GM23338 (cell line): ENCODE results near the gene EDIL3. TPM values are rescaled to one million over a fixed set of nuclear protein-coding genes. Genes with fewer than 3 reads are reported as not detected.

Experiments used
- ATAC-seq: fragments of 200-7000 bp; cut with Tn5 transposase; 3 replicates; pipeline ENCODE4 v1.9.1; 2020
- DNase-seq: peaks from one replicate; pipeline ENCODE4 v3.0.0-alpha.2; 2015; ENCODE audit warnings: low spot score
- H2AFZ ChIP-seq: fragments of 200-600 bp; sonication (generic); 2 replicates; pipeline ENCODE4 v1.8.0; 2016; ENCODE audit warnings: antibody characterized with exemption, mild to moderate bottlenecking, moderate library complexity
- H3F3A ChIP-seq: fragments of 200-600 bp; sonication (generic); replicated peaks from 2 replicates; pipeline ENCODE4 v1.8.0; 2017; ENCODE audit warnings: antibody characterized with exemption, mixed run types, low read depth
- H3K27ac ChIP-seq: fragments of 200-600 bp; sonication (generic); 2 replicates; pipeline ENCODE4 v1.6.1; 2016; ENCODE audit warnings: low read depth
- H3K27me3 ChIP-seq: fragments of 200-600 bp; sonication (generic); 2 replicates; pipeline ENCODE4 v1.8.0; 2016; ENCODE audit warnings: mild to moderate bottlenecking, mixed run types, moderate library complexity; ENCODE audit not compliant: insufficient read depth
- H3K36me3 ChIP-seq: fragments of 200-600 bp; sonication (generic); 2 replicates; pipeline ENCODE4 v1.8.0; 2016; ENCODE audit warnings: mild to moderate bottlenecking; ENCODE audit not compliant: insufficient read depth
- H3K4me1 ChIP-seq: fragments of 200-600 bp; sonication (generic); 2 replicates; pipeline ENCODE4 v1.8.0; 2016; ENCODE audit warnings: mild to moderate bottlenecking, moderate library complexity; ENCODE audit not compliant: insufficient read depth
- H3K4me2 ChIP-seq: fragments of 200-600 bp; sonication (generic); 2 replicates; pipeline ENCODE4 v1.7.1; 2017; ENCODE audit warnings: mixed run types
- H3K4me3 ChIP-seq: fragments of 200-600 bp; sonication (generic); 2 replicates; pipeline ENCODE4 v1.6.1; 2016; ENCODE audit warnings: mixed run types
- H3K79me2 ChIP-seq: fragments of 200-600 bp; sonication (generic); replicated peaks from 2 replicates; pipeline ENCODE4 v1.8.0; 2017; ENCODE audit warnings: mild to moderate bottlenecking; ENCODE audit not compliant: insufficient read depth
- H3K9me2 ChIP-seq: fragments of 200-600 bp; sonication (generic); 2 replicates; pipeline ENCODE4 v1.8.0; 2017; ENCODE audit not compliant: insufficient read depth
- H4K20me1 ChIP-seq: fragments of 200-600 bp; sonication (generic); replicated peaks from 2 replicates; pipeline ENCODE4 v1.8.0; 2017; ENCODE audit warnings: mild to moderate bottlenecking; ENCODE audit not compliant: insufficient read depth
- H3K27ac Mint-ChIP-seq: 2 replicates; pipeline ENCODE4 v1.8.0; 2020; ENCODE audit warnings: inconsistent platforms, mild to moderate bottlenecking, moderate library complexity, mixed read lengths
- H3K27me3 Mint-ChIP-seq: 3 replicates; pipeline ENCODE4 v1.8.0; 2022; ENCODE audit warnings: low read depth, mild to moderate bottlenecking, moderate library complexity, mixed read lengths, inconsistent platforms; ENCODE audit not compliant: insufficient read depth, poor library complexity
- H3K36me3 Mint-ChIP-seq: 3 replicates; pipeline ENCODE4 v1.8.0; 2021; ENCODE audit warnings: low read depth, mild to moderate bottlenecking, inconsistent platforms, moderate library complexity, mixed read lengths
- H3K4me1 Mint-ChIP-seq: 3 replicates; pipeline ENCODE4 v1.8.0; 2020; ENCODE audit warnings: mild to moderate bottlenecking, inconsistent platforms, mixed read lengths
- H3K4me3 Mint-ChIP-seq: 3 replicates; pipeline ENCODE4 v1.8.0; 2021; ENCODE audit warnings: moderate library complexity, mild to moderate bottlenecking, inconsistent platforms, mixed read lengths
- H3K9me3 Mint-ChIP-seq: 3 replicates; pipeline ENCODE4 v1.8.0; 2020; ENCODE audit warnings: moderate library complexity, mild to moderate bottlenecking, inconsistent platforms, mixed read lengths
- CREB1 ChIP-seq: fragments of 250-450 bp; sonication (Bioruptor Pico); IDR thresholded peaks from 2 replicates; pipeline ENCODE4 v1.5.0; 2020; ENCODE audit warnings: low read depth, mild to moderate bottlenecking, moderate library complexity
- CTCF ChIP-seq, 2 experiments: fragments of 200-600 bp in 1 of 2; sonication (generic) in 1 of 2; conservative IDR thresholded peaks; 2 replicates each; pipeline versions ENCODE4 v1.5.1 to v1.6.1; 2016 to 2017; ENCODE audit warnings: antibody characterized with exemption in 2 of 2, low read depth in 2 of 2, mild to moderate bottlenecking in 2 of 2, moderate library complexity in 1 of 2
- ETS1 ChIP-seq: IDR thresholded peaks from 2 replicates; pipeline ENCODE4 v1.6.1; 2016; ENCODE audit warnings: antibody characterized with exemption
- EZH2 ChIP-seq: fragments of 200-600 bp; sonication (generic); IDR thresholded peaks from one replicate; pipeline ENCODE4 v1.8.0; 2017; ENCODE audit warnings: antibody characterized with exemption, mild to moderate bottlenecking, low read depth; ENCODE audit not compliant: unreplicated experiment
- EZH2phosphoT487 ChIP-seq: fragments of 200-600 bp; sonication (generic); IDR thresholded peaks from one replicate; pipeline ENCODE4 v1.8.1; 2018; ENCODE audit warnings: antibody characterized with exemption; ENCODE audit not compliant: unreplicated experiment
- JUNB ChIP-seq: IDR thresholded peaks from one replicate; pipeline ENCODE4 v1.6.1; 2016; ENCODE audit warnings: antibody characterized with exemption; ENCODE audit not compliant: unreplicated experiment
- NANOG ChIP-seq: IDR thresholded peaks from 2 replicates; pipeline ENCODE4 v1.6.1; 2016; ENCODE audit warnings: antibody characterized with exemption, borderline replicate concordance
- POLR2AphosphoS5 ChIP-seq: IDR thresholded peaks from 2 replicates; pipeline ENCODE4 v1.6.1; 2016; ENCODE audit warnings: antibody characterized with exemption, low read depth
- REST ChIP-seq: IDR thresholded peaks from one replicate; pipeline ENCODE4 v1.6.1; 2018; ENCODE audit warnings: antibody characterized with exemption; ENCODE audit not compliant: unreplicated experiment
- STAT1 ChIP-seq: IDR thresholded peaks from one replicate; pipeline ENCODE4 v1.6.1; 2016; ENCODE audit warnings: antibody characterized with exemption; ENCODE audit not compliant: unreplicated experiment
- ZNF114 ChIP-seq: fragments of 250-450 bp; sonication (Bioruptor Pico); IDR thresholded peaks from 2 replicates; pipeline ENCODE4 v1.5.0; 2020; ENCODE audit warnings: mild to moderate bottlenecking, moderate library complexity
- ZNF331 ChIP-seq: fragments of 250-450 bp; sonication (Bioruptor Pico); IDR thresholded peaks from 2 replicates; pipeline ENCODE4 v1.5.0; 2020; ENCODE audit warnings: low read depth, mild to moderate bottlenecking, moderate library complexity
- ZNF462 ChIP-seq: fragments of 250-450 bp; sonication (Bioruptor Pico); IDR thresholded peaks from 2 replicates; pipeline ENCODE4 v1.5.0; 2020; ENCODE audit warnings: mild to moderate bottlenecking, moderate library complexity
- polyA plus RNA-seq: library from polyadenylated mRNA; unstranded; fragments of >200 nt; fragmentation: Nextera tagmentation; extraction: Ambion mirVana; gene quantifications from 2 replicates; pipeline ENCODE4 v1.2.1, GENCODE V29; 2016
- total RNA-seq: library from RNA; depleted of rRNA; stranded (reverse); fragments of >200 nt; shearing (Covaris generic); gene quantifications from 2 replicates; pipeline ENCODE4 v1.2.3, GENCODE V29; 2014

Gene EDIL3
- total and polyA plus RNA-seq, 2 experiments from 2014 or later, result 43.3 to 61.9 TPM

GRCh38 chr5:83925955-83926337 lies 458.7 kb downstream of the EDIL3 start:
- ATAC-seq (no peak), DNase-seq (no peak)
- Mint-ChIP-seq H3K27ac (no peak overlapping the region), H3K4me1 (peaks cover 15% of the 10 kb centered on the region; the same call in 2 of the 3 replicates), H3K36me3 (no peaks in the 10 kb centered on the region), H3K9me3 (no peaks in the 10 kb centered on the region), H3K27me3 (peaks cover 1% of the 10 kb centered on the region), H3K4me3 (no peak overlapping the region)
- H4K20me1 ChIP-seq, result no peaks in the 10 kb centered on the region
- TF ChIP-seq STAT1 (no peak), NANOG (no peak), REST (no peak), ETS1 (no peak), POLR2AphosphoS5 (no peak), ZNF114 (CRISPR knock-in tag) (no peak), EZH2 (no peak), CREB1 (no peak), JUNB (no peak), CTCF (conservative IDR thresholded peaks at IDR 0.05; ENCODE audit: low read depth in 2 of 2) (no peak), ZNF331 (CRISPR knock-in tag) (no peak), EZH2phosphoT487 (no peak), ZNF462 (CRISPR knock-in tag) (no peak)
- no peaks in the 10 kb centered on the region for H3K9me2 ChIP-seq
- no peaks in the 10 kb centered on the region for H3K36me3 ChIP-seq
- H3K4me2 ChIP-seq, result no peak overlapping the region
- no peaks in the 10 kb centered on the region for H3K79me2 ChIP-seq
- no peak overlapping the region for H3K27ac ChIP-seq
- no peaks in the 10 kb centered on the region for H3K4me1 ChIP-seq
- no peaks in the 10 kb centered on the region for H3F3A ChIP-seq
- no peak overlapping the region for H2AFZ ChIP-seq
- H3K4me3 ChIP-seq, result no peak overlapping the region
- H3K27me3 ChIP-seq, result no peaks in the 10 kb centered on the region
